Stimulated activated naive CD8-positive, alpha-beta T cell treated with anti-CD3 and anti-CD28 coated beads, Interleukin-15, amount 100 ng/mL, for 72 hours (primary cell): ENCODE results near the gene PTK6.
A peak's percentile ranks its signal among the peaks of the same experiment; 100 is the strongest.

Experiments
- ATAC-seq: fragments of 150-1000 bp; cut with Tn5 transposase; 2 replicates; pipeline ENCODE4 v1.10.0; 2021; ENCODE audit warnings: mild to moderate bottlenecking, moderate library complexity
- DNase-seq, 2 donors: peaks; one replicate each; pipeline ENCODE4 v3.0.0; 2021 to 2022
- H3K27ac Mint-ChIP-seq, 2 donors: one replicate each; pipeline ENCODE4 v1.8.0; 2022; ENCODE audit warnings: mild to moderate bottlenecking in 2 of 2, mixed read lengths in 2 of 2, moderate library complexity in 2 of 2
- H3K27me3 Mint-ChIP-seq: one replicate; pipeline ENCODE4 v1.8.0; 2022; ENCODE audit warnings: mixed read lengths
- H3K4me1 Mint-ChIP-seq: one replicate; pipeline ENCODE4 v1.8.0; 2022; ENCODE audit warnings: mild to moderate bottlenecking, mixed read lengths
- H3K4me3 Mint-ChIP-seq, 2 donors: one replicate each; pipeline ENCODE4 v1.8.0; 2022; ENCODE audit warnings: mild to moderate bottlenecking in 2 of 2, mixed read lengths in 2 of 2, moderate library complexity in 1 of 2
- H3K9me3 Mint-ChIP-seq, 2 donors: one replicate each; pipeline ENCODE4 v1.8.0; 2022; ENCODE audit warnings: mixed read lengths in 2 of 2

The PTK6 gene

GRCh38 chr20:63501818-63502670 is 35.1 kb downstream of the PTK6 start:
- H3K27ac Mint-ChIP-seq, result no peak overlapping the region
- peaks cover 63% of the 10 kb centered on the region for H3K27me3 Mint-ChIP-seq
- H3K9me3 Mint-ChIP-seq, result peaks cover 0 to 18% of the 10 kb centered on the region in 2 donors
- DNase-seq (no peak), ATAC-seq (no peak)
- peaks cover 18% of the 10 kb centered on the region for H3K4me1 Mint-ChIP-seq
- H3K4me3 Mint-ChIP-seq, result no peak overlapping the region

DNA sequence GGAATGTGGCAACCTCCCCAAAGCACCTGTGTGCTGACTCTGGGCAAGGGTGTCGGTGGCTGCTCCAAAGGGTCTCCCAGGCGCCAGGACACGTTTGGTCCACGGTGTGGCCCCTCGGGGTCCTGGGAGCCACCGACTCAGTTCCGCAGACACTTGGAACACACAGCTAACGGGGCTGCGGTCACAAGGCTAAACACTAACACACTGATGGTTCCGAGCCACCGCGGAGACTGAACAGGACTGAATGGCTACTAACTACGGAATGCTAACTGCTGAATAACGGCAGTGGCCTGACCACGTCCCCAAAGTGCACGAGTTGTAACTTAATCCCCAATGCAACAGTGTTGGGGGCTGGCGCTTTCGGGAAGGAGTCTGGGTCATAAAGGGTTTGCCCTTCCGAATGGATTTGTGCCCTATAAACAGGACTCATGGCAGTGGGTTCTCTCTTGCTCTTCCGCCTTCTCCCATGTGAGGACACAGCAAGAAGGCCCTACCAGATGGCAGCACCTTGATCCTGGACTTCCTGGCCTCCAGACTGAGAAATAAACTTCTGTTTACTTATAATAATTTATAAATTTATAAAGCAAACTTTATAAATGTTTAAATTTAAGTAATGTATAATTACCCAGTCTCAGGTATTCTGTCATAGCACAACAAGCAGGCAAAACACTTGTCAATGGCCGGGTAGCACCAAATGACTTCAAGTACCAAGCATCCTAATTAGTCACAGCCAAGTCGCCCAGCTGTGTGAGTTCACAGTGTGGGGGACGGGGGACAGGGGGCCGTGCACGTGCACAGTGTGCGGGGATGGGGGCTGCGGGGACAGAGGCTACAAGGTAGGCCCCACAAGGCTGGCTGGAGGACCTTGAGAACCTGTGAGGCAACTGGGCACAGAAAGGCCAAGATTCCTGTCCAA is 36.0 kb downstream of the PTK6 start:
- peaks cover 66% of the 10 kb centered on the region for H3K27me3 Mint-ChIP-seq
- H3K9me3 Mint-ChIP-seq, result peaks cover 0 to 18% of the 10 kb centered on the region in 2 donors
- no peak for DNase-seq
- no peak overlapping the region for H3K27ac Mint-ChIP-seq
- ATAC-seq, result no peak
- H3K4me1 Mint-ChIP-seq, result peaks cover 22% of the 10 kb centered on the region
- no peak overlapping the region for H3K4me3 Mint-ChIP-seq

DNA sequence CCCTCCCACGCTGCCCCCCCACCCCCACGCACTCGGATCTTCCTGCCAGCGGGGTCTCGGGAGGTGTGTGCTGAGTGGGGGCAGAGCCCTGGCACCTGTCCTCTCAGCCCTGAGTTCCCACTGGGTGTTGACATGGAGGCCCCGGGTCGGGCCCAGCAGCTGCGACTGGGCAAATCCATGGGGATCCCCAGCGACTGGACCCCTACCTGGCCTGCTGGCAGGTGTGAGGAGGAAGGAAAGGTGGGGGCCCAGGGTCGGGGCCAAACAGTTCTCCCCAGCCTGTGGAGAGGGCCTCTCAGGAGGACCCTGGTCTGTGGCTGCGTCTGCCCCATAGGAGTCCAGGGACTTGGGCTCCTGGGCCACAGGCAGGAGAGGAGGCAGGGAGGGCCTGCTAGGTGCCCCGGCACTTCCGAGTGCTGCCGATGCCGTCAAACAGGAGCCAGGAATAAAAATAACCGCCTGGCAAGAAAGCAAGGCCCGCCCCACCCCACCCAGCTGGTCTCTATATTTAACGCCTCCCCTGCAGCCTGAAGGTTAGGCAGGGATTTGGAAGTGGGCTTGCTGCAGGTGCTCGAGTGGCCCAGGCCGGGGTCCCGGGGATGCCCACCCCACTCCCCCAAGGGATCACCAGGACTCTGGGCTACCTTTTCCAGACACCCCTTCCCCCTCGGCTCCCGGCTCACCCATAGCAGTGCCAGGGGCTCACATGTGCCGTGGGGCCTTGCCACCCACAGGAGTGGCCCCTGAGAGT is 36.9 kb downstream of the PTK6 start:
- Mint-ChIP-seq H3K27me3 (peaks cover 71% of the 10 kb centered on the region), H3K4me3 (no peak overlapping the region), H3K27ac (no peak overlapping the region), H3K9me3 (peaks cover 0 to 16% of the 10 kb centered on the region in 2 donors), H3K4me1 (peaks cover 24% of the 10 kb centered on the region)
- no peak for ATAC-seq
- DNase-seq, result no peak

DNA sequence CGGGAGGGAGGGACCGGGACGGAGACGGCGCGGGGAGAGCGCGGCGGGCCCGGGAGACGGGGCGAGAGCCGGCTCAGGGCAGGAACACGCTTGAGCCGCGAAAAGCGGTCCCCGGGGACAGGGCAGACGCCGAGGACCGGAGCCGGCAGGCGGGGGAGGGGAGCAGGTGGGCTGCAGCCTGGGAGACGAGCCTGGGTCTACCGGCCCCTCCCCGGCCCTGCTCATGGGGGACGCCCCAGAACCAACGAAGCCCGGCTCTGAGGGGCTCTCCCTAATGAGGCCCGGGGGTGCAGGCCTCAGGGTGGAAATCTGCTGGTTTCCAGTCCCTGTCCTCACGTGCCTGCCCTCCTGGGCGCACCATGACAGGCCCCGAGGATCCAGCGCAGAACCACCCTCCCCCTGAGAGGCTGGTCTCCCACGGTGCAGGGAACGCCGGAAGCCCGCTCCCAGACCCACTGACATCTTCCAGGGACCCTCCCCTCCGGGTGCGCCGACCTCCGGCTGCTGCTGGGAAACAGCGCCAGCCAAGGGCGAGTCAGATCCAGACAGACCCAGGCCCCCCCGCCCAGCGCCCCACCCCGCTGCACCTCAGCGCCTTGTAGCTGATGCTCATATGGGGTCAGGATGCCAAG is 37.7 kb downstream of the PTK6 start:
- DNase-seq, result no peak
- Mint-ChIP-seq H3K4me1 (peaks cover 24% of the 10 kb centered on the region), H3K4me3 (peak overlapping the region in 1 of 2 donors; percentile 45), H3K27ac (no peak overlapping the region), H3K27me3 (peaks cover 66% of the 10 kb centered on the region), H3K9me3 (peaks cover 0 to 7% of the 10 kb centered on the region in 2 donors)
- ATAC-seq, result peak; percentile 27

DNA sequence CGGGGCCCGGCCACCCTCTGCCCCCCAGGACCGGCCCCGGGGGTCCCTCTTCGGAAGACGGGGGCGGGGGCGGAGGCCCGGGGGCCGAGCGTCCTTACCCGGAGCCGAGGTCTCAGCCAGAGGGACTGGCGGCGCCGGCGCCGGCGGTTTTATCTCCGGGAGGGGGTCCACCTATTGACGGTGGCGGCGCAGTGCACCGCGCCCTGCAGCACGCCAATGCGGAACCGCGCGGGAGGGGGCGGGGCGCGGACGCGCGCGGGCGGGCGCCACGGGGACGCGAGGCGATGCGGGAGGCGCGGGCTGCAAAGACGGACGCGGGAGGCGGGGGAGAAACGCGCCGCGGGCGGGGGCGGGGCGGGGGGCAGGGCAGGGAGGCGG is 38.2 kb downstream of the PTK6 start, which contains the start of gene EEF1A2:
Gene EEF1A2, minus strand, starts transcription at position 124 of the 378 bp plus-strand sequence. CDS start 1,320 bp downstream, outside the sequence.
- Mint-ChIP-seq H3K4me3 (peak within 1 kb of the TSS; percentile 35 to 54), H3K9me3 (peaks cover 0 to 2% of the 10 kb centered on the region in 2 donors), H3K27ac (no peak within 1 kb of the TSS), H3K27me3 (peaks cover 61% of the 10 kb centered on the region), H3K4me1 (peaks cover 24% of the 10 kb centered on the region)
- no peak for DNase-seq
- peak; percentile 34 for ATAC-seq

DNA sequence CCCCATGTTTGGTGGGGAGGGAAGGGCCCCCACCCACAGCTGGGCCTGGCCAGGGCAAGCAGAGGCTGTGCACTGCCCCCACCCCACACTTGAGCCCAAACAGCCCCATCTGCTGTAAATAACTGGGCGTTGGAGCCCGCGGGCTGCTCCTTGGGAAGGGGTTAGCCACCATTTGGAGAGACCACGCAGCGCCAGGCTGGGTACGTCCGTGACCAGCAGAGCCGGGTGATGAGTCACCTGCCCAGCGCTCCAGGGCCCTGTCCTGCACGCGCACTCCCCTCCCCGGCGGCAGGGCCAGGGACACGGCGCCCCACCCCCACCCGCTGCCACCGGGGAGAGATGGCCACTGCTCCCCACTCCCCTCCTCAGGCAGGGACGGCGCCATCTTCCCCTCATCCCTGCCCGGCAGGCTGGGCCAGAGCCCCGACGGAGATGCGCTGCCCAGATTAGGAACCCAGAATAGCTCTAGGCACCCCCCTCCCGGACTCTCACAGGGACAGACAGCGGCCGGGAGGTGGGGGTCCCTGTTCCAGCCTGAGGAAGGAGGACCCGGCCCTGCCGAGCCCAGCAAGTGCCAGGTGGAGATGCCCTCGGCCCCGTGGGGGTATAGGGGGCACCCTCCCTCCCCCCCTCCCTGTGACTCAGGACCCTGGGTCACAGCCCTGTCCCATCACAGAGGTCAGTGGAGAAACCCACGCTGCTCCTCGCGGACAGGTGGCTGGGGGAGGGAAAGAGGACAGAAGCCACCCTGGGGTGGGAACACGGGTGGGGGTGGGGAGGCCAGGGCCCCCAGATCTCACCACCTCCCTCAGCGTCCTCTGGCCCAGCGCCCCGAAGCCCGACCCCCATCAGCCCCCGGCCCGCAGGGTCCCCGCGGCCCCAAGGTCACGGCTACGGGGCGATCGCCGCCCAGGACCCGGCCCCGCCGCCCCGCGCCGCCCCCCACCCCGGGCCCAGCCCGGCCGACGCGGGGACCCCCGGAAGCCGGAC is 38.9 kb downstream of the PTK6 start:
- ATAC-seq, result no peak
- no peak for DNase-seq
- Mint-ChIP-seq H3K4me3 (peak overlapping the region; percentile 35 to 54), H3K27me3 (peaks cover 54% of the 10 kb centered on the region), H3K4me1 (peaks cover 24% of the 10 kb centered on the region), H3K27ac (no peak overlapping the region), H3K9me3 (no peaks in the 10 kb centered on the region)

DNA sequence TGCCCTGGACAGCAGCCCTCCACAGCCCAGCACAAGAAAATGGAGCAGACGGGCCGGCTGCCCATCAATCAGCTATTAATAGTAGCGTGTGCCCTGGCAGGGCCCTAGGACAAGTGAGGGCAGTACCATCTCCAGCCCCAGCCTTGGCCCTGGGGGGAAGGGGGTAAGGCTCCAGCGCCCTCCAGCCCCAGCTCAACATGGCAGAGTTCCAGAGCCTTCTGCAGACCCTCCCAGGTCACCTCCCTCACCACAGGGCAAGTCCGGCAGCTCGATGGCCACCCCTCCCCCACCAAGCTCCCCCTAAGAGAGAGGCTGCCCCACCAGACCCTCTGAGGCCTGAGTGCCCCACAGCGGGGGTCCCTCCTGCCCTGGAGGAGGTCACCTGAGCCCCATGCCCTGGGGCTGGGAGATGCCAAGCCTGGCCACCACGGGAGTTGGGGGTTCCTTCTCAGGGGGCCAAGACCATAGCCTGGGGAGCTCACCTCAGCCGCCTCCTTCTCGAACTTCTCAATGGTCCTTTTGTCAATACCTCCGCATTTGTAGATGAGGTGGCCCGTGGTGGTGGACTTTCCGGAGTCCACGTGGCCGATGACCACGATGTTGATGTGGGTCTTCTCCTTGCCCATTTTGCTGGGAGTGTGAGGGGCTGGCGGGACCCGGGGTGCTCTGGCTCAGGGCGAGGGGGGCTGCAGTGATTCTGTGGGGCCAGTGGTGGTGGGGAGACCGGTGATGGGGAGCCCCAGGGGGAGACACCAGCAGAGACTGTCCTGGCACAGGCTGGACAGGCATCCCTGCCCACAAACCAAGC is 39.8 kb downstream of the PTK6 start:
- Mint-ChIP-seq H3K4me1 (peaks cover 24% of the 10 kb centered on the region), H3K27ac (no peak overlapping the region), H3K9me3 (peaks cover 3 to 4% of the 10 kb centered on the region in 2 donors), H3K4me3 (peak overlapping the region in 1 of 2 donors; percentile 18), H3K27me3 (peaks cover 54% of the 10 kb centered on the region)
- no peak for DNase-seq
- no peak for ATAC-seq

DNA sequence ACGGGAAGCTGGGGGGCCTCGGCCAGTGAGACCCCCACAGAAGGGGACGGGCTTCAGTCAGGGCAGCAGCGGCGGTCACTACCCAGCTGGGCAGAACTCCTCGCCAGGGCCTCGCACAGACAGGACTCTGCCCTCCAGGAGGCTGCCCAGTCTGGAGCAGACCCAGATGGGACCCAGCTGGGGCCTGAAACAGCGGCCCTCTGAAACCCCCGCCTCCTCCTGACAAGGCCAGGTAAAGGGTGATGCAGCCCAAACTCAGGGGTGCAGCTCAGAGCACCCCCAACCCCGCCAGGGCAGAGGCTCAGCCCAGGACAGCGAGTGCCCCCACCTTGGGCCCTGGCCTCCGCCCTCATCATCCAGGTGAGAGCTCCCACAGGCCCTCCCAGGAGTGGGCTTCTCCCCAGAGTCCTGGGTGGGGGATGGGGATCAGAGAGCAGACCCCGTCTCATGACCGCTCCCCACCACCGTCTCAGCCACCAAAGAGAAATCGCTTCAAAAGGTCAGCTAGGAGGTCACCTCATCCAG is 40.5 kb downstream of the PTK6 start:
- DNase-seq (no peak), ATAC-seq (peak; percentile 21)
- no peak overlapping the region for H3K27ac Mint-ChIP-seq
- H3K9me3 Mint-ChIP-seq, result peaks cover 10 to 11% of the 10 kb centered on the region in 2 donors
- H3K4me3 Mint-ChIP-seq, result peak overlapping the region in 1 of 2 donors; percentile 46
- peaks cover 54% of the 10 kb centered on the region for H3K27me3 Mint-ChIP-seq
- H3K4me1 Mint-ChIP-seq, result peaks cover 24% of the 10 kb centered on the region

GRCh38 chr20:63495741-63496595 is 41.2 kb downstream of the PTK6 start:
- Mint-ChIP-seq H3K9me3 (peaks cover 11 to 13% of the 10 kb centered on the region in 2 donors), H3K4me1 (peaks cover 24% of the 10 kb centered on the region), H3K27ac (no peak overlapping the region), H3K27me3 (peaks cover 56% of the 10 kb centered on the region), H3K4me3 (peak overlapping the region; percentile 46 to 64)
- ATAC-seq (peak; percentile 70), DNase-seq (peak; percentile 65 to 68)

GRCh38 chr20:63495167-63495720 is 41.9 kb downstream of the PTK6 start:
- Mint-ChIP-seq H3K27ac (no peak overlapping the region), H3K4me3 (no peak overlapping the region)

GRCh38 chr20:63494420-63495166 is 42.6 kb downstream of the PTK6 start:
- Mint-ChIP-seq H3K27ac (no peak overlapping the region), H3K9me3 (peaks cover 11 to 13% of the 10 kb centered on the region in 2 donors), H3K27me3 (peaks cover 57% of the 10 kb centered on the region), H3K4me1 (peaks cover 24% of the 10 kb centered on the region), H3K4me3 (no peak overlapping the region)
- ATAC-seq (no peak), DNase-seq (no peak)

More at GRCh38 chr20:63495167-63495720, 41.9 kb downstream of the PTK6 start:
- H3K27me3 Mint-ChIP-seq, result peaks cover 56% of the 10 kb centered on the region
- H3K4me1 Mint-ChIP-seq, result peaks cover 24% of the 10 kb centered on the region
- ATAC-seq (no peak), DNase-seq (no peak)
- peaks cover 11 to 13% of the 10 kb centered on the region in 2 donors for H3K9me3 Mint-ChIP-seq
